Memory B cell (primary cell): ENCODE results near the gene SBK1.
"Not testable (repeated sequence)": the region's sequence is repeated elsewhere in the genome, so short reads cannot be mapped to it uniquely, and the experiment has no call there.

Experiments used
- ATAC-seq: fragments of 150-1000 bp; cut with Tn5 transposase; 2 replicates; pipeline ENCODE4 v1.10.0; 2021; ENCODE audit warnings: low read depth, mild to moderate bottlenecking, moderate library complexity
- DNase-seq, 2 donors: peaks; one replicate each; pipeline ENCODE4 v3.0.0; 2022; ENCODE audit warnings: low spot score in 2 of 2
- H3K27ac Mint-ChIP-seq: one replicate; pipeline ENCODE4 v1.8.0; 2022; ENCODE audit warnings: mild to moderate bottlenecking, moderate library complexity, mixed read lengths
- H3K27me3 Mint-ChIP-seq: one replicate; pipeline ENCODE4 v1.8.0; 2022; ENCODE audit warnings: mixed read lengths
- H3K36me3 Mint-ChIP-seq: one replicate; pipeline ENCODE4 v1.8.0; 2022; ENCODE audit warnings: mild to moderate bottlenecking, mixed read lengths
- H3K4me1 Mint-ChIP-seq: one replicate; pipeline ENCODE4 v1.8.0; 2022; ENCODE audit warnings: mixed read lengths
- H3K4me3 Mint-ChIP-seq: one replicate; pipeline ENCODE4 v1.8.0; 2022; ENCODE audit warnings: mild to moderate bottlenecking, moderate library complexity, mixed read lengths
- H3K9me3 Mint-ChIP-seq: one replicate; pipeline ENCODE4 v1.8.0; 2022; ENCODE audit warnings: mixed read lengths

The SBK1 gene

DNA sequence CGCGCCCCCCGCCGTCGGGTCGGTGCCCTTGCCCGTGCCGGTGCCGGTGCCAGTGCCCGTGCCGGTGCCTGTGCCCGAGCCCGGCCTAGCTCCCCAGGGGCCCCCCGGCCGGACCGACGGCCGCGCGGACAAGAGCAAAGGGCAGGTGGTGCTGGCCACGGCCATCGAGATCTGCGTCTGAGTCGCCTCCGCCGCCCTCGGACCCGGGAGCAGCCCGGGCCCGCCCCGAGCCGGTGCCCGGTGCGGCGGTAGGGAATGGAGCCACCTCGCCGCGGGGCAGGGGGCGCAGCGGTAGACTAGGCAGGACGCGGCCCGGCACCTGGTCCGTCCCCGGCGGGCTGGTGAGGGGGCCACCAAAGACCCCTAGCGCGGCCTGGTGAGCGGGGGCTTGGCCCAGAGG lies 28.4 kb downstream of the SBK1 start:
- Mint-ChIP-seq H3K27me3 (no peaks in the 10 kb centered on the region), H3K9me3 (no peaks in the 10 kb centered on the region), H3K27ac (no peak overlapping the region), H3K4me1 (peaks cover 3% of the 10 kb centered on the region), H3K4me3 (no peak overlapping the region), H3K36me3 (no peaks in the 10 kb centered on the region)
- ATAC-seq (no peak), DNase-seq (no peak)

DNA sequence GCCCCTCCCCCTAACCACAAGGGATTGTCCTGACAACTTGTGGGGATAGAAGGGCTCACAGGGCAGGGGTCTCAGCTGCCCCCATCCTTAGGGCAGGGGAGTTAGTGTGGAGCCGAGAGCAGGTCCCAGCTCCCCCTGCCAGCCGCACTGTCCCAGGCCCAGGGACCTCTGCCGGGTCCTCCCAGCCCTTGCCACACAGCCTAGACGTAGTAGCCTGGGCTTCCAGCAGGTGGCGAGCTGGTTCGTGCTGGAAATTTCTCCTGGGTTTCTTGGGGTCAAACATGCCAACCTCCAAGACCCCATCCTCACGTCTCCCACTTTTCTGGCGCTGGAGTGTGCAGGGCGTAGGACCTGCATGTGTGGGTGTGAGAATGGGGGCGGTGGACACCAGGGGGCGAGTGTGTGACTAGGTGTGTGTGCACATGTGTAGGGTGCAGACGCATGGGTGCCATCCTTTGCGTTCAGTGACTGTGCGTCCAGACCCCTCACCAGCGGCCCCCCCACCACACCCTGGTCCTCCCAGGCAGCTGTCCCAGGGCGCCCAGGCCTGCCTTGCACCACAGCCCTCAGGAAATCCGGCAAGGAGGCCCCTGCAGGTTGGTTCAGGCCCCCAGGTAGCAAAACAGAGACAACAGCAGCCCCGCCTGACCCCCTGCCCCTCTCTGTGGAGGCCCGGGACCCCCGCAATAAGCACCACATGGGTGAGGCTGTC lies 29.5 kb downstream of the SBK1 start:
- Mint-ChIP-seq H3K4me3 (no peak overlapping the region), H3K9me3 (no peaks in the 10 kb centered on the region), H3K27me3 (no peaks in the 10 kb centered on the region), H3K27ac (no peak overlapping the region), H3K4me1 (peaks cover 4% of the 10 kb centered on the region), H3K36me3 (no peaks in the 10 kb centered on the region)
- peak; percentile 38 to 62 for DNase-seq
- ATAC-seq = peak; percentile 71

DNA sequence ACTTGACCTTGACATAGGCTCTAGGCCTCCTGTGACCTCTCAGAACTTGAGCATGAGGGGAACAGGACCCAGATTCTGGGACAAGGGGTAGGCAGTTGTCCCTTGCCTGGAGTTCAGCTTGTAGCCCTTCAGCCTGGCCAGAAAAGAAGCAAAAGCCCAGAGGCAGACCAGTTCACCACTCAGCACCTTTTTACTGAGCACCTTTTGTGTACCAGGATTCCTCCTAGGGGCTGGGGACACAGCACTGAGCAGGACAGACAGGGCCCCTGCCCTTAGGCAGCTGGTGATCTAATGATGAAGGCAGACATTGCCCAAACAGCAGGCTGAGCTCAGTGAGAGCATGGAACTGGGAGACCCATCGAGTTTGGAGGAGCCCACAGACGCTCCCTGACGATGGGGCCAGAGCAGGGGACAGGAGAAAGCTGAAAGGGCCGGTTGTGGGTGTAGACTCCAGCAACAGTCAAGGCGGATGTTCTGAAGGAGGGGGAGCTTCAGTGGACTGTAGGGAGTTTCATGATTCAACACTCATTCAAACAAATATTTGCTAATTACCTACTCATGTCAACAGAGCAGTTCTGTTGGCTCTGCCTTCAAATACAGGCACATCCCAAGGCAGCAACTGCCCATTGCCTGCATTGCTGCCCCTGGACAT lies 32.0 kb downstream of the SBK1 start:
- no peak for ATAC-seq
- no peak overlapping the region for H3K4me3 Mint-ChIP-seq
- H3K36me3 Mint-ChIP-seq = no peaks in the 10 kb centered on the region
- no peak overlapping the region for H3K27ac Mint-ChIP-seq
- H3K27me3 Mint-ChIP-seq = no peaks in the 10 kb centered on the region
- no peak for DNase-seq
- H3K4me1 Mint-ChIP-seq = peaks cover 5% of the 10 kb centered on the region
- H3K9me3 Mint-ChIP-seq = no peaks in the 10 kb centered on the region

DNA sequence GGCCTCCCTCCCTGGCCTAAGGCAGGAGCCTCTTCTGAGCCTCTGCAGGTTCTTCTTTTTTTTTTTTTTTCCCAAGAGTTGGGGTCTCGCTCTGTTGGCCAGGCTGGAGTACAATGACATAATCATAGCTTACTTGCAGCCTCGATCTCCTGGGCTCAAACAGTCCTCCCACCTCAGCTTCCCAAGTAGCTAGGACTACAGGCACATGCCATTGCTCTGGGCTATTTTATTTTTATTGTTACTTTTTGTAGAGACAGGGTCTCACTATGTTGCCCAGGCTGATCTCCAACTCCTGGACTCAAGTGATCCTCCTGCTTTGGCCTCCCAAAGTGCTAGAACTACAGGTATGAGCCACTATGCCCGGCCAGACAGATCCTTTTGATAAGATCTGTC lies 32.6 kb downstream of the SBK1 start:
- H3K4me1 Mint-ChIP-seq = peaks cover 5% of the 10 kb centered on the region
- H3K9me3 Mint-ChIP-seq = no peaks in the 10 kb centered on the region
- H3K27me3 Mint-ChIP-seq = no peaks in the 10 kb centered on the region
- no peak for ATAC-seq
- no peak overlapping the region for H3K4me3 Mint-ChIP-seq
- H3K27ac Mint-ChIP-seq = no peak overlapping the region
- no peaks in the 10 kb centered on the region for H3K36me3 Mint-ChIP-seq
- no peak for DNase-seq

DNA sequence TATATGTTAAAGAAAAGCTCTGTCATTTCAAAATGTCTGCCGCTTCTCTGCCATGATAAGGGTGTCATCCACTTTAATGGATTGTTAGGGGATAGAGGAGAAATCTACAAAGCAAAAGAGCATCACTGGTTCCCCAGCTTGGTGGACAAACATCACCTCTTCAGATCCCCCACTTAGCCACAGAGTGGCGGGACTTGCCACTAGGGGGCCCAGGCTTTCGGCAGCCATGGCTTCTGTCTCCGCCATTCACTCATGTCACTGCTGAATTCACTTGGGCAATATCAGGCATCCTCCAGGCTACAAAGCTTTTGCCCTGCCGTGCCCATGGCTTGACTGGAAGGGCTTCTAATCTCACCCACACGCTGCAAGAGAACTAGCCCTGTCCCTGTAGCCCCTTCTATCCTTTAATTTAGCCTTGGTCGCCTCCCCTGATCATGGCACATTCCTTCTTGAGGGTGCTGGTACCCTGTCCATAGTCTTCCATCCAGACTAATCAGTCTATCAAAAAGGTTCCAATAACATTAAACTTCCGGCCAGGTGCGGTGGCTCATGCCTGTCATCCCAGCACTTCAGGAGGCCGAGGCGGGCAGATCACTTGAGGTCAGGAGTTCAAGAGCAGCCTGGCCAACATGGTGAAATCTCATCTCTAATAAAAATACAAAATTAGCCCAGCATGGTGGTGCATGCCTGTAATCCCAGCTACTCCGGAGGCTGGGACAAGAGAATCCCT lies 34.7 kb downstream of the SBK1 start:
- Mint-ChIP-seq H3K36me3 (no peaks in the 10 kb centered on the region), H3K9me3 (no peaks in the 10 kb centered on the region), H3K27ac (no peak overlapping the region), H3K4me3 (no peak overlapping the region), H3K27me3 (no peaks in the 10 kb centered on the region), H3K4me1 (peaks cover 8% of the 10 kb centered on the region)
- DNase-seq (peak; percentile 75 to 80), ATAC-seq (peak; percentile 98)

DNA sequence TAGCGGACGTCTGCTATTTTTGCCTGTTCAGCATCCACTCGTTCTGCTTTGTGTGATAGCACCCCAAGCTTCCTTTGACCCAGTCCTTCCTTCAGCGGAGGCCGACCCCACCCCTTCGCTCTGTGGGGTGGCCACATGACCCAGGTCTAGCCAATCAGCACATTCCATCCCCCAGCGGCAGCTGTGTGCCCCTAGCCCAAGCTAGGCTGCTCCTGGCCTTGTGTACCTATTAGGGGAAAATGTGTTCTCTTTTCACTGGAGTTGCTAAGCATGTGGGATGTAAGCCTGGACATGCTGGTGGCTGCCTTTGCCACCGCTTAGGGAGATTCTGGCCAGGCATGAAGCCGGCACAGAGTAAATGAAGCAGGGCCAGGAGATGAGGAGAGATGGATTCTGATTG lies 37.9 kb downstream of the SBK1 start:
- not testable (repeated sequence) for H3K27me3 Mint-ChIP-seq, H3K27ac Mint-ChIP-seq, H3K4me3 Mint-ChIP-seq, H3K36me3 Mint-ChIP-seq, H3K9me3 Mint-ChIP-seq, DNase-seq, H3K4me1 Mint-ChIP-seq
- ATAC-seq = peak; percentile 27

DNA sequence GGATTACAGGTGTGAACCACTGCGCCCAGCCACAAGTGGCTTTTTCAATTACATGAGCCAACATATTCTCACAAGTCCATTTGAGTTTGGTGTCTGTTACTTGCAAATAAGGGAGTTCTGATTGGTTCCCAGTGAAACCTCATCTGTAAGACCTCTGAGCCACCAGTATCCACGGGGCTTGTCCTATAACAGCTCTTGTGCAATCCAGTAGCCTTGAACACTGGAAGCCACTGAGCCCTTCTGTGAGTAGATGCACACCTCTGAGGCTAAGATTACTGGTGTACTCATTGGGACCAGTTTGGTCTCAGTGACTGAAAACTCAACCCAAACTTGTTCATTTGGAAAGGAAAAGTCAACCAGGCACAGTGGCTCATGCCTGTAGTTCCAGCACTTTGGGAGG lies 38.7 kb downstream of the SBK1 start:
- H3K4me3 Mint-ChIP-seq, DNase-seq, ATAC-seq, H3K36me3 Mint-ChIP-seq, H3K9me3 Mint-ChIP-seq, H3K27me3 Mint-ChIP-seq, H3K27ac Mint-ChIP-seq, H3K4me1 Mint-ChIP-seq: not testable (repeated sequence)

DNA sequence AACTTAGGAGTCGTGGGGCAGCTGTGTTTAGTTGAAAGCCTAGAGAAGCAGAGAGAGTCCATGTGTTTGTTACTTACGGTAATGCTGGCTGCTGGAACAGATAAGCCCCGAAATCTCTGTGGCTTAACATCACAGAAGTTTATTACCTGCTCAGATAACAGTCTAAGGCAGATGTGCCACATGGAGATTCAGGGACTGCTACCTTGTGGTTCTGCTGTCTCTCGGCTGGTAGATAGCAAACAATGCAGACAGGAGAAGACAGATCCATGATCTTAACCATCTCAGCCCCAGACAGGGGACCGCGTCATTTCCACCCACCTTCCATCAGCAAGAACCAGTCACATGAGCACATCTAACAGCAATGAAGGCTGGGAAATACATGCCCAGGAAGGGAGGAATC lies 40.3 kb downstream of the SBK1 start:
- H3K9me3 Mint-ChIP-seq, H3K27ac Mint-ChIP-seq, H3K27me3 Mint-ChIP-seq, H3K36me3 Mint-ChIP-seq, DNase-seq, H3K4me3 Mint-ChIP-seq, ATAC-seq, H3K4me1 Mint-ChIP-seq: not testable (repeated sequence)

DNA sequence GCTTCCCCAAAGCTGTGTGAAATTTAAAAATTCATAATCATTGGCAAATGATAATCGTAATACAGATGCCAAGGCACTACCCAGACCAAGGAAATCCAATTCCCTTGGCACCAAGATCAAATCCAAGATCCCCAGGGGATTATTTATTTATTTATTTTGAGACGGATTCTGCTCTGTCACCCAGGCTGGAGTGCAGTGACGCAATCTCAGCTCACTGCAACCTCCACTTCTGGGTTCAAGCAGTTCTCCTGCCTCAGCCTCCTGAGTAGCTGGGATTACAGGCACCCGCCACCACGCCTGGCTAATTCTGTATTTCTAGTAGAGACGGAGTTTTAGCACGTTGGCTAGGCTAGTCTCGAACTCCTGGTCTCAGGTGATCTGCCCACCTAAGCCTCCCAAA lies 43.4 kb downstream of the SBK1 start:
- H3K27ac Mint-ChIP-seq, H3K27me3 Mint-ChIP-seq, ATAC-seq, DNase-seq, H3K9me3 Mint-ChIP-seq, H3K36me3 Mint-ChIP-seq, H3K4me3 Mint-ChIP-seq, H3K4me1 Mint-ChIP-seq: not testable (repeated sequence)

DNA sequence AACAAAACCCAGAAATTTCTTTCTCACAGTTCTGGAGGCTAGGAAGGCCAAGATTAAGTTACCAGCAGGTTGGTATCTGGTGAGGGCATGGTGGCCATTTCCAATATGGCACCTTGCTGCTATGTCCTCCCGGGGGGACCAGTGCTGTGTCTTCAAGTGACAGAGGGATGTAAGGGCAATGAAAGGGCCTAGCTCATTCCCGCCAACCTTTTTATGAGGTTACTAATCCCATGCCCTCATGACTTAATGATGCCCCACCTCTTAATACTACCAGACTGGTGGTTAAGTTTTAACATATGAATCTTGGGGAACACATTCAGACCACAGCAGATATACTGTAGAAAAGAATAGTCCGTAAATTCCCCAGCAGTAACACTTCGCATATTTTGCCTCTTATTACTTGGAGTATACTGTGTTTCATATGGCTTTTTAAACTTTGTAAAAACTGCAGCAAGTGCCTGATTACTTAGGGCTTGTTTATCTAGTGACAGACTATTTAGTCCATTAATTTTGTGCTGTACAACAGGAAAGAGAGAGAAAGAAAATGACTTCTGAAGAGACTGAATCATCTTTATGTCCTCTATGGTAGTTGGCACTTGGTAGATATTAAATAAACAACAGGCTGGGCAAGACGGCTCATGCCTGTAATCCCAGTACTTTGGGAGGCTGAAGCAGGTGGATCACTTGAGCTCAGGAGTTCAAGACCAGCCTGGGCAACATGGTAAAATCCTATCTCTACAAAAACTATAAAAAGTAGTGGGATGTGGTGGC lies 44.8 kb downstream of the SBK1 start:
- not testable (repeated sequence) for ATAC-seq, H3K27ac Mint-ChIP-seq, H3K36me3 Mint-ChIP-seq, H3K9me3 Mint-ChIP-seq, H3K4me1 Mint-ChIP-seq, H3K27me3 Mint-ChIP-seq, H3K4me3 Mint-ChIP-seq, DNase-seq

DNA sequence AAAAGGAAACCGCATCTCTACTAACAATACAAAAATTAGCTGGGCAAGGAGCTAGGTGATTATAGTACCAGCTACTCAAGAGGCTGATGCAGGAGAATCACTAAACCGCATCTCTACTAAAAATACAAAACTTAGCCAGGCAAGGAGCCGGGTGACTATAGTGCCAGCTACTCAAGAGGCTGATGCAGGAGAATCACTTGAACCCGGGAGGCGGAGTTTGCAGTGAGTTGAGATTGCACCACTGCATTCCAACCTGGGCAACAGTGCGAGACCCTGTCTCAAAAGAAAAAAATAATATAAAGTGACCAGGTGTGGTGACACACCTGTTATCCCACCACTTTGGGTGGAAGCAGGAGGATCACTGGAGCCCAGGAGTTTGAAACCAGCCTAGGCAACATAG lies 45.9 kb downstream of the SBK1 start:
- not testable (repeated sequence) for ATAC-seq, H3K27me3 Mint-ChIP-seq, DNase-seq, H3K9me3 Mint-ChIP-seq, H3K4me3 Mint-ChIP-seq, H3K27ac Mint-ChIP-seq, H3K36me3 Mint-ChIP-seq, H3K4me1 Mint-ChIP-seq

DNA sequence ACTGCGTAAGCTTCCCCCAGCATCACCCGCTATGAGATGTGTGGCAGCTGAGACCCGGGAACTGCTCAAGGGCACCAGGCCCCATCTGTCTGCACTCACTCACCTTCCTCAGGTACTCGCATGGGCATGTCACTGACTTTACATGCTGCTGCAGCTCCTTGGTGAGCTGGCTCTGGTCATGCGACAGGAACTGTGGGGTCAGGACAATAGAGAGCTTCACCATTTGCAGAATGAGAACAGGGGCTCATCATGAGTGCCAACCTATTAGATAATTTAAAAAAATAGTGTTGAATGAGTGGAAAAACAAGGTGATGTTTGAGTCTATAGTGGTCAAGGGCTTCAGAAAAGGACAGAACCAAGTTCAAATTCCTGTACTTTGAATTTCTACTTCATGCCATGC lies 70.3 kb downstream of the SBK1 start:
- H3K27ac Mint-ChIP-seq, H3K4me3 Mint-ChIP-seq, H3K27me3 Mint-ChIP-seq, H3K4me1 Mint-ChIP-seq, ATAC-seq, H3K36me3 Mint-ChIP-seq, DNase-seq, H3K9me3 Mint-ChIP-seq: not testable (repeated sequence)

DNA sequence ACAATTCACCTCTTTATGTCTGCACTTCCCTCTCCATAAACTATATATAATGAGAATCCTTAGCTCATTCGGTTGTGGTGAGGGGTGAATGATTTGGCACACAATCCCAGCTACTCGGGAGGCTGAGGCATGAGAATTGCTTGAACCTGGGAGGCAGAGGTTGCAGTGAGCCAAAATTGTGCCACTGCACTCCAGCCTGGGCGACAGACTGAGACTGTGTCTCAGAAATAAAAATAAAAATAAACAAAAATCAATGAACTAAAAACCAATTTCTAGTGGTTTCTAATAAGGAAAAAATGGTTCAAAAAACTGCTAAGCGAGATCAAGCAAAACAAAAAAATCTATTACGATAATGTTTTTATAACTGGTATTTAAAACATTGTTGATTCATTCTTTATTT lies 71.1 kb downstream of the SBK1 start, which contains the start of gene NPIPB6:
TSS of gene NPIPB6 (minus strand) at position 101 of the 400 bp plus-strand sequence. CDS start 686 bp downstream, outside the sequence.
- not testable (repeated sequence) for H3K27me3 Mint-ChIP-seq, H3K36me3 Mint-ChIP-seq, H3K4me1 Mint-ChIP-seq, DNase-seq, H3K27ac Mint-ChIP-seq, ATAC-seq, H3K9me3 Mint-ChIP-seq, H3K4me3 Mint-ChIP-seq
